HepG2 (cell line): ENCODE data around the gene ZMYND8. TPM values are rescaled to one million over a fixed set of nuclear protein-coding genes. Genes with fewer than 3 reads are reported as not detected.

ENCODE experiments used
- GLMP ChIP-seq: sonication (generic); formaldehyde crosslinking; IDR thresholded peaks from 2 replicates; pipeline ENCODE4 v1.9.0; 2021; ENCODE audit warnings: missing genetic modification reagents, mild to moderate bottlenecking, borderline replicate concordance
- MXI1 ChIP-seq: IDR thresholded peaks from 3 replicates; pipeline ENCODE4 v1.6.1; 2012; ENCODE audit warnings: low read depth, low read length, inconsistent platforms, borderline replicate concordance
- ZNF503 ChIP-seq: sonication (generic); formaldehyde crosslinking; IDR thresholded peaks from 2 replicates; pipeline ENCODE4 v1.4.0; 2020; ENCODE audit warnings: missing genetic modification reagents
- polyA plus RNA-seq, 8 experiments: library from polyadenylated mRNA; depleted of rRNA in 3 of 8; stranded (reverse) in 7 of 8; unstranded in 1 of 8; fragments of >200 nt; fragmentation: Illumina TruSeq in 4 of 8; extraction: Trizol in 4 of 8; gene quantifications; 2 replicates each; pipeline versions ENCODE4 v1.2.1 to v1.2.3, GENCODE V29; 2011 to 2016; ENCODE audit warnings: low read depth in 4 of 8, missing spikeins in 1 of 8, mixed read lengths in 1 of 8; ENCODE audit not compliant: insufficient read depth in 1 of 8
- total RNA-seq, 5 experiments: library from RNA; depleted of rRNA; stranded (reverse); fragments of >200 nt; fragmentation: Illumina TruSeq; extraction: Trizol; gene quantifications; 2 replicates each; pipeline ENCODE4 v1.2.3, GENCODE V29; 2016; ENCODE audit warnings: low read depth in 1 of 5
- TF ChIP-seq, protein P1 (sequence below): sonication (generic); formaldehyde crosslinking; IDR thresholded peaks from 2 replicates; pipeline ENCODE4 v1.5.1; 2020; ENCODE audit warnings: mild to moderate bottlenecking, missing genetic modification reagents, borderline replicate concordance

ZMYND8 gene
- total and polyA plus RNA-seq, 2 of the 13 experiments (the other 11 are each of a cell fraction or from before 2014, with no cell fraction given) = 53.9 to 84.7 TPM

- TF ChIP-seq, protein P1, sequence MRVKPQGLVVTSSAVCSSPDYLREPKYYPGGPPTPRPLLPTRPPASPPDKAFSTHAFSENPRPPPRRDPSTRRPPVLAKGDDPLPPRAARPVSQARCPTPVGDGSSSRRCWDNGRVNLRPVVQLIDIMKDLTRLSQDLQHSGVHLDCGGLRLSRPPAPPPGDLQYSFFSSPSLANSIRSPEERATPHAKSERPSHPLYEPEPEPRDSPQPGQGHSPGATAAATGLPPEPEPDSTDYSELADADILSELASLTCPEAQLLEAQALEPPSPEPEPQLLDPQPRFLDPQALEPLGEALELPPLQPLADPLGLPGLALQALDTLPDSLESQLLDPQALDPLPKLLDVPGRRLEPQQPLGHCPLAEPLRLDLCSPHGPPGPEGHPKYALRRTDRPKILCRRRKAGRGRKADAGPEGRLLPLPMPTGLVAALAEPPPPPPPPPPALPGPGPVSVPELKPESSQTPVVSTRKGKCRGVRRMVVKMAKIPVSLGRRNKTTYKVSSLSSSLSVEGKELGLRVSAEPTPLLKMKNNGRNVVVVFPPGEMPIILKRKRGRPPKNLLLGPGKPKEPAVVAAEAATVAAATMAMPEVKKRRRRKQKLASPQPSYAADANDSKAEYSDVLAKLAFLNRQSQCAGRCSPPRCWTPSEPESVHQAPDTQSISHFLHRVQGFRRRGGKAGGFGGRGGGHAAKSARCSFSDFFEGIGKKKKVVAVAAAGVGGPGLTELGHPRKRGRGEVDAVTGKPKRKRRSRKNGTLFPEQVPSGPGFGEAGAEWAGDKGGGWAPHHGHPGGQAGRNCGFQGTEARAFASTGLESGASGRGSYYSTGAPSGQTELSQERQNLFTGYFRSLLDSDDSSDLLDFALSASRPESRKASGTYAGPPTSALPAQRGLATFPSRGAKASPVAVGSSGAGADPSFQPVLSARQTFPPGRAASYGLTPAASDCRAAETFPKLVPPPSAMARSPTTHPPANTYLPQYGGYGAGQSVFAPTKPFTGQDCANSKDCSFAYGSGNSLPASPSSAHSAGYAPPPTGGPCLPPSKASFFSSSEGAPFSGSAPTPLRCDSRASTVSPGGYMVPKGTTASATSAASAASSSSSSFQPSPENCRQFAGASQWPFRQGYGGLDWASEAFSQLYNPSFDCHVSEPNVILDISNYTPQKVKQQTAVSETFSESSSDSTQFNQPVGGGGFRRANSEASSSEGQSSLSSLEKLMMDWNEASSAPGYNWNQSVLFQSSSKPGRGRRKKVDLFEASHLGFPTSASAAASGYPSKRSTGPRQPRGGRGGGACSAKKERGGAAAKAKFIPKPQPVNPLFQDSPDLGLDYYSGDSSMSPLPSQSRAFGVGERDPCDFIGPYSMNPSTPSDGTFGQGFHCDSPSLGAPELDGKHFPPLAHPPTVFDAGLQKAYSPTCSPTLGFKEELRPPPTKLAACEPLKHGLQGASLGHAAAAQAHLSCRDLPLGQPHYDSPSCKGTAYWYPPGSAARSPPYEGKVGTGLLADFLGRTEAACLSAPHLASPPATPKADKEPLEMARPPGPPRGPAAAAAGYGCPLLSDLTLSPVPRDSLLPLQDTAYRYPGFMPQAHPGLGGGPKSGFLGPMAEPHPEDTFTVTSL (CRISPR knock-in tag) = no peak
- no peak for TF ChIP-seq GLMP (CRISPR knock-in tag)
- no peak for TF ChIP-seq MXI1
- TF ChIP-seq ZNF503 (CRISPR knock-in tag) = no peak
Observed at GRCh38 chr20:47246061-47246777, 110.3 kb downstream of the ZMYND8 start (continued).
